Measurements from ENCODE around the gene EI24. TPM values are rescaled to one million over a fixed set of nuclear protein-coding genes. Genes with fewer than 3 reads are reported as not detected.

Gene EI24
- total RNA-seq, 1 donor from 2014 or later: 77.3 TPM

DNA sequence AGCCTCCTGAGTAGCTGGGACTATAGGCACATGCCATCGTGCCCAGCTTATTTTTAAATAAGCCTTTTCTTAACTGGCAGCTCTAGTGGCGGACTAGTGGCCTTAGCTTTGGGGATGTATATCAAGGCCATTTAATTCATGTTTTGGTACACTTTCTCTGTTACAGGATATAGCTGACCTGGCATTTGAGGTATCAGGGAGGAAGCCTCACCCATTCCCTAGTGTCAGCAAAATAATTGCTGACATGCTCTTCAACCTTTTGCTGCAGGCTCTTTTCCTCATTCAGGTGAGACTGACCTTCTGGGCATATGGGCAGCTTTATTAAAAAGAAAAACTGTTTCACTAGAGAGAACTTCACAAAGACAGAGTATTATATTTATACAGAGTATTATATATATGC, 9.5 kb downstream of the EI24 start:
- DNase-seq (ENCODE audit: low spot score): no peak

DNA sequence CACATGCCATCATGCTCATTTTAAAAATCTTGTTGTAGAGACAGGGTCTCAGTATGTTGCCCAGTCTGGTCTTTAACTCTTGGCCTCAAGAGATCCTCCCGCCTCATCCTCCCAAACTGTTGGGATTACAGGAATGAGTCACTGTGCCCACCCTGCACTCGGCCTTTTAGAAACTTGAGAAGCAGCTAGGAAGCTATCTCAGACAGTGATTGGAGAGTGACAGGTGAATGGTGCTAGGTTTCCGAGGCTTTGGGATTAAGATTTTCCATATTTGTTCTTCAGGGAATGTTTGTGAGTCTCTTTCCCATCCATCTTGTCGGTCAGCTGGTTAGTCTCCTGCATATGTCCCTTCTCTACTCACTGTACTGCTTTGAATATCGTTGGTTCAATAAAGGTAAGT, 10.5 kb downstream of the EI24 start:
- DNase-seq (ENCODE audit: low spot score): no peak

DNA sequence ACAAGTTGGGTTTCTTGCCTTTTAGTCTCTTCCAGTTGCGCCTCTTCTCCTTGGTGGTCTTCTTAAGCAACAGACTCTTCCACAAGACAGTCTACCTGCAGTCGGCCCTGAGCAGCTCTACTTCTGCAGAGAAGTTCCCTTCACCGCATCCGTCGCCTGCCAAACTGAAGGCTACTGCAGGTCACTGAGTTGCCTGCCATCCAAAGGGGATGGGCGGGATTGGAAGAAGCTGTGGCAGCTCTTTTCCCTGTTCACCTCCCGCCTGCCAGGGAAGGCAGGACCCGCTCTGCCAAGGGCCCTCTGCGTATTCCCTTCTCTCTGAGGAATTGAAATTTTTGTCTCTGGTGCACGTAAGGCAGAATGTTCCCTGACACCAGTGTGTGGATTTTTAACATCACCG, 14.2 kb downstream of the EI24 start:
- DNase-seq (ENCODE audit: low spot score): no peak

DNA sequence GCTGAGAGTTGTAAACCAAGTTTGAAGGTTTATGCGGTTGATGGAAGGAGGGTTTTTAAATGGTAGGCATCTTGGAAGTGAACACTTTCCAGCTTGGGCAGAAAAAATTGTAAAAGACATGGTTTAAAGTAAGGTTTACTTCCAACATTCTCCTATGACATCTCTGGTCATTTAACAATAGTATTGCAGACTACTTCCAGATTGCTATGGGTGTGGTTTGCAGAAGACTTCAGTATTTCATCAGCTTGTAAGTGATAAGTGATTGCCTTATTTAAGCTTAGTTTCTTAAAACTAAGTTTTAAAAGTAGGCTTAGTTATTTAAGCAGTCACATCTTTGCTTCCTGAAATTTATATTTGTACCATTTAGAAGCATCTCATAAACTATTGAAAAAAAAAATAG, 16.2 kb downstream of the EI24 start:
- DNase-seq (ENCODE audit: low spot score): no peak

DNA sequence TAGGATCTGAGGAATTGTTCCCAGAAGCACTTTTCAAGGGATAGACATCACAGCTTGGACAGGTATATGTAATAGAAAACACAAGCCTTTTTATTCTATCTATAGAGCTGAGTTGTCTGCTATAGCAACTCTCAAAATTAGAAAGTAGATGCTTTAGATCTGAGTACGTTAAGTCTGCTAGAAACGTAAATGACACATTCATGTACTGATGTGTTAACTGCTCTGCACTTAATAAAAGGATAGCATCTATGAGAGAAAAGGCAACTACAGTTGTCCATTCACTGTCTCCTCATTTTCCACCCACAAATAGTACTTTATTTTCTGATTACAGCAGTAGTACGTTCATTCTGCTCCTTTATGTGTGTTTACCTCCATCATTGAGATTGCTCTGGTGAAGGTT, 17.3 kb downstream of the EI24 start:
- DNase-seq (ENCODE audit: low spot score): no peak

DNA sequence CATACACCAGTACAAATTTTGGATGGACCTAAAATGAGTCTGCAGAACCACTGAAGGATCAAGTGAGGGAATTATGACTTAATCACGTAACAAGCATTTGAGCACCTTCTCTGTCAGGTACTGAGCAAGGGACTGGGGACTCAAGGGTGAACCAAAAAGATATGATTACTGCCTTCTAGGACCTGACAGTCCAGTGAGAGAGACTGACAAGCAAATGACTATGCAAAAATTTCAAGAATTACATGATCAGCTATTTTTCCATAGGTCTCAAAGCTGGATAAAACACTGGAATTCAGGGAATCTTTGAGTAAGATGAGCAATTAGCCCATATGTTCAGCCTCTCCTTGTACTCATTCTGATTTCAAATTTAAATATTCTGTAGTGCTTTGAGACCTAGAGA, 18.2 kb downstream of the EI24 start:
- no peak for DNase-seq (ENCODE audit: low spot score)

DNA sequence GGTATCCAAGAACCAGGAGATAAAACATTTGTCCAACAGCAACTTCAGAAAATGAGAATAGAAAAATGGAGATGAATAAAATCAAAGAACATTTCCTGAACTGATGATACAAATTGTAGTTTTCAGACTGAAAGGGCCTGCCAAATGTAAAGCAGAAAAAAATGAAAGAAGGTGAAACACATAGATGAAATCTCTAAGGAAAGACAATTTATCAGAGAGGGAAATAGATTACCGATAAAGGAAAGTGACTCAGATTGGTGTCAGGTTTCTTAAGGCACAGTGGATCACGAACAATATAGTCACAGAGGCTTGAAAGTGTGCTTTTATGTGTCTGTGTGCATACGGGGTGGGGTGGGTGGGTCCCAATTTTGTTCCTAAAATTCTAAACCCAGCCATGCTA, 19.2 kb downstream of the EI24 start:
- no peak for DNase-seq (ENCODE audit: low spot score)

DNA sequence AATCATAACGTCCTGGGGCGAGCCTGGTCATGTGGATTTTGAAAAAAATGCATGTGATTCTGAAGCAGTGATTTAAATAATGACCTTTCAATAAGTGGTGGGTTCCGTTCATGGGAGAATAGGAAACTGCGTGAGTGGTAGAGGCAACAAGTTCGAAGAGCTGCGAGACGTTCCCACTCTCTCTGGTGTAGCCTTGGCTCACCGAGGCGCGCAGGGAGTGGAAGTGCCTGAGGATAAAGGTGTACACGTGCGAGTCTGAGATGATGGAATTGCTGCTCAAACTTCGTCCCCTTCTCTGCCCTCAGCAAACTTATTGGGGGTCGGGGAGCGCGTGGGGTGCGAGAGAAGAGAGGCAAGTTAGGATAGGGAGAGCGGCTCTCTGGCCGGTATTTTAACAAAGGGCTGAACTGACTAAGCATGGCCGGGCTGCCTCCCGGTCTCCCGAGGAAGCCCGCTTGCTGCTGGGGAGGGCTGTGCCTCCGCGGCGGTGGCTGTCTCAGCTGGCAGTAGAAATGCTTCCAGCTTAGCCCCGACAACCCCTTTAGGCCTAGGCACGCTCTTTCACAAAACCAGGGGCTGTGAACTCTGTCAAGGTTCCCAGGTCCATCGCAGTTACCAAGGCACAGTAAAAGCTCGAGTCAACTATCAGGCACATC, 22.5 kb downstream of the EI24 start:
- DNase-seq (ENCODE audit: low spot score): no peak

DNA sequence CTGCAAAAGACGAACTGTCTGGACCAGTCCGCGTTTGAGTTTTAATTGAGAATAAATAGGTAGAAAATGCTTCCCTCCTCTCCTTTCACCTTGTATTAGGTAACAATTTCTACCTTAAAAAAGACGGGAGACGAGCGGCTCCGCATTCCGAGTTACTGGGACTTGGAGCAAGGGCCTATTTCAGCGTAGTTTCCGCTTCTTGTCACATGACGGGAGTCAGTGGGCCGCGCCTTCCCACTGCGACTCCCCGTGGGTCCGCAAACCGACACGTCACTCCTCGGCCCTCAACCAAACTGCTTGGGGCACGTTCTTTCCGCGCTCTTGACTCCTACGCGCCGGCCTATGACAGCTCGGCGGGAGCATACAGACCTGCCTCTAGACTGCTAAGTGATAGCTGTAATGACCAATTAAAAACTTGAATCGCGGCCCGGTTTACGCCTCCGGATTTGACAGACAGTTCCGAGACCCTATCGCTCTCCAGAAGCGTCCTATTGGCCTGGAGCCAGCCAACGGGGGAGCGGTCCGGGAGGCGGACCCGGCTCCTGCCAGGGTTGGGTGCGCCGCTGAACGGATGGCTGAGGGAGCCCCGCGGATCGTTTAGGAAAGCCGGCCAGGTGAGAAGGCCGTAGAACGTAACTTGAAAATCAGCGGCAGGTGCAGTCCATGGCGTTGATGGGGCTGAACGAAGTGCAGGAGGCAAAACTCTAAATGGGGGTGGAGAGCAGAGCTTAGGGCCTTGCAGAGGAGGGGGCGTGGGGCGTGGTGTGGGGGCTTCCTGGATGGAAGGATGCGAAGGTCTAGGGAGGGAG, 23.2 kb downstream of the EI24 start, which contains the start of gene STT3A:
TSS of gene STT3A (plus strand) at position 548 of the 809 bp plus-strand sequence. CDS start 3,064 bp downstream, outside the sequence.
- peak; percentile 99 for DNase-seq (ENCODE audit: low spot score)

DNA sequence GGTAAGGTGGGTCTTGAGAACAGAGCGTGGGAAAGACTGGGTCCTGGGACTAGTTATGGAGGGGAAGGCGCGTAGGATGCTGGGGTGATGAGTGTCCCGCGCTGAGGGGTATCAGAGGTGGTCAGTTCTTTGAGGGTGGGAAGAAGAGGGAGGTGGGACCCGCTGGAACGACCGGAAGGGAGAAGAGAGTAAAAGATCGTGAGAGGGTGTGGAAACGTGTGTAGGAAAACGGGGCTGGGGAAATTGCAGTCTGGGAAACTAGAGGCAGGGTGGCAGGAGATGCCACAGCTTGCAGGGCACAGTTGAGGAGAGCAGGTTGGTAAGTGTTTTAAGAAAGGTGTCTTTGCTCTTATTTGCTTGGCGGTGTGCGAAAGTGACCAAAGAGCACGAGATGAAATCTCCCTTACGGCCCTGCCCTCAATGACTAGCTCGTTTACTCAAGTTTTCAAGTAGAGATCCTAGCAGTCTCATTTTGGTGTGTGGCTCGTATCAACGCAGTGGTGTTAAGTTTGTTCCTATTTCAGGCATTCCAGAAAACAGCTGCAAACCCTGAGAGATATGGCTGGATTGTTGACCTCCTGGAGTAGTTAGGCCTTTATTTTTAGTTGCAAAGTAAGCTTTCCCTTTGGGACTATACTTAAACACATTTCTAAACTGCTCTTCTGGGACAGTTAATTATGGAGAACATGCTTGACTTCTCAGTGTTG, 24.0 kb downstream of the EI24 start:
- DNase-seq (ENCODE audit: low spot score): no peak

DNA sequence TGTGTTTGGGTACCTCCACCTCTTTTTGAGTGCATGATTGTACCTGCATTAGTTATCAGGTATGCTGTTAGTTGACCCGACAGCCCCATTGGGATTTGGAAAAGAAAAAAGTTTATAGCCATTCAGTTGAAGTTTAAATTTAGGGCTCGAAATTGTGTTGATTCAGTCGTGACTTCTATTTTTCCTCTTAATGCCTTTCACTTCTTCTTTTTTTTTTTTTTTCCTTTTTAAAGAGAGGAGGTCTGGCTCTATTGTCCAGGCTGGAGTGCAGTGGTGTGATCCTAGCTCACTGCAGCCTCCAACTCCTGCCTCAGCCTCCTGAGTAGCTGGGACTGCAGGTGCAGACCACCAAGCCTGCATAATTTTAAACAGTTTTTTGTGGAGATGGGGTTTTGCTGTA, 25.7 kb downstream of the EI24 start:
- DNase-seq (ENCODE audit: low spot score): no peak

DNA sequence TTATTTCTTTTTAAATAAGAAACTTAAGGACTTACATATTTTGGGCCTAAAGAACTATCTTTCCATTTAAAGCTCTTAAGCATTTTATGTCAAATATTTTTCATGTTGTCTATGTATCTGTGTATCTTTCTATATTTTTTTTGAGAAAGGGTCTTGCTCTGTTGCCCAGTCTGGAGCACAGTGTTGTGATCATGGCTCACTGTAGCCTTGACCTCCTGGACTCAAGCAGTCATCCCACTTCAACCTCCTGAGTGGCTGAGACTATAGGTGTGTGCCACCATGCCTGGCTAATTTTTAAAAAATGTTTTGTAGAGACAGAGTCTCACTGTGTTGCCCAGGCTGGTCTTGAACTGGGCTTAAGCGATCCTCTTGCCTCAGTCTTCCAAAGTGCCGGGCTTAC, 31.4 kb downstream of the EI24 start:
- DNase-seq (ENCODE audit: low spot score): no peak

DNA sequence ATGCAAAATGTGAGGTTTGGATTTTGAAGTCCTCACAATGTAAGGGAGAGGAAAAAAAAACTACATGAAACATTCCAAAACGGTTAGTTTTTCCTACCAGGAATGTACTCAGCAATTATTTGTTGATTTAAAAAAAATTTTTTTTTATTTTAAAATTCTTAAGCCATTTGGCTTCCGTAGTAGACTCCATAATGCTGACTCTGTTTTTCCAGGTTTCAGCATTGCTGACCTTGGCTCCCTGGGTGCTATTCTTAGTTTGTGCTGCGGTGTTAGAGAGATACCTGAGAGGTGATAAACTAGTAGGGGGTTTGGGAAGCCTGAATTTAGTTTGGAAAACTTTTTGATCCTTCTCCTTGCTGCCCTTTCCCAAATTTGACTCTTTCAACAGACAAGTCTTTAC, 33.9 kb downstream of the EI24 start:
- DNase-seq (ENCODE audit: low spot score): no peak

DNA sequence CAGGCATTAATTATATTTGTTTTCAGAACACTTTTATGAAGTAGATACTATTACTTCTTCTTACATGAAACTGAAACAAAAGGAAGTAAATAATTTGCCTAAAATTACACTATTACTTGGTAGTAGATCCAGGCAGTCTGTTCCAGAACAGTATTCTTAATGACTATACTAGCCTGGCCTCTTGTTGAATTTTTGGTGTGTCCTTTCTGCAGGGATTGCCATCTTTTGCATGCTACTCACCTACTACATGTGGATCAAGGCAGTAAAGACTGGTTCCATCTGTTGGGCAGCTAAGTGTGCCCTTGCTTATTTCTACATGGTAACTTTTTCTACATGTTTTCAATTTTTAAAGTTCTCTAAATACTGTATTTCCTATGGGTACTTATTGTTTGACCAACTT, 36.1 kb downstream of the EI24 start:
- DNase-seq (ENCODE audit: low spot score): no peak

DNA sequence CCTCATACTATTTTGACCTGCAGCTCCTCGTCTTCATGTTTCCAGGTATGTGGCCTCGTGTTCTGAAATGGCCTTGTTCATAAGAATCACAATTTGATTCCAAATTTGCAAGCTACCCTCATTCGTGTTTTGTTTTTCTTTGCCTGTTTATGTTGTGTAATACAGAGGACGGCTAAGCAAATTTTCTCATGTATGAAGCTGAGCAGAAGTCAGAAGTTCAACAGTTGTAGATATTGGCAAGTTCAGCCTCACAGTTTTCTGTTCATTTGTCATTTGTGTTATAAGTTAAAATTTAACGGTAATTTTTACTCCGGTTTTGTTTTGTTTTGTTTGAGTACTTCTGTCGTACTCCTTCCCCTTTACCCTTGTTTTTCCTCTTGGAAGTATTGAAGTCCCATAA, 40.3 kb downstream of the EI24 start:
- DNase-seq (ENCODE audit: low spot score): no peak

DNA sequence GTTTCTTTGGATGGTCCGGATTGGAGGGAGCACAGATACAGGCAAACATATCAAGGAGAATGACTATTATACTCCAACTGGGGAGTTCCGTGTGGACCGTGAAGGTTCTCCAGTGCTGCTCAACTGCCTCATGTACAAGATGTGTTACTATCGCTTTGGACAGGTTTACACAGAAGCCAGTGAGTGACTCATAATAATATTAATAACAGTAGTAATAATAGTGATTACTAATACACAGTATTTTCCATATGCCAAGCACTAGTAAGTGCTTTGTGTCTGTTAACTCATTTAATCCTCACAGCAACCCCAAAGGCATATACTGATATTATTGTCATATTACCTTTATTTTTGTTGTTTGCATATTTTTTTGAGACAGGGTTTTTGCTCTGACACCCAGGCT, 49.1 kb downstream of the EI24 start:
- DNase-seq (ENCODE audit: low spot score): no peak

DNA sequence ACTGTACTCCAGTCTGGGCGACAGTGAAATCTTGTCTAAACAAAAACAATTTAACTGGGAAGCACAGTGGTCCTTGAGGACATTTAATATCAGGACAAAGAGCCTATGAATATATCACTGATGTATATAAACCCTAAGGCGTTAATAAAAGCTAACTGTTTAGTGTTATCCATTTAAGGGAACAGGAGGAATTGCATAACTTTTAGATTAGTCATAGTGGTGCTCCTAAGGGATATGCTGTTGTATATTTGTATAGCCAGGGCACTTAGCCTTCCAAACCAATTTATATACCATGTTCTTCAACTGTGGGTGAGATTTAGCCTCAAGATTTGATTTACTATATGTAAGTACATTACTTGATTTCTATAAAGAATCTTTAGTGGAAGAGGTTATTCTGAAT, 52.7 kb downstream of the EI24 start:
- no peak for DNase-seq (ENCODE audit: low spot score)

DNA sequence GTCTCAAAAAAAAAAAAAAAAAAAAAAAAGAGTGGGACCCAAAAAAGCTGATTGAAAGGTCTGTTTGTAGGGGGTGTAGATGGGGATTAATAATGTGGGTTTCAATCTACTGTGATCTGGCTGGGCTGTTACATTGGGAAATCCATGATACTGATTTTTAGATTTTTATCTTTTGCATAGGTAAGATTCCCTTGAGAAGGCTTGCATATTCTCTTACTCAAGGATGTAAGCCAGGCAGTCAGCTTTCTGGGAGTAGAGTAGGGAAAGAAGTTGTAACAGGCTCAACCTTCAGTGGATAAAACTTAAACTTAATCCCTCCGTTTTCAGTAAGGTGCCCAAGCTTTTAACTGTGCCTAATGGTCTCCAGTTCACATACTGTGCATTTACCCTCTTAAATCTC, 53.8 kb downstream of the EI24 start:
- no peak for DNase-seq (ENCODE audit: low spot score)

DNA sequence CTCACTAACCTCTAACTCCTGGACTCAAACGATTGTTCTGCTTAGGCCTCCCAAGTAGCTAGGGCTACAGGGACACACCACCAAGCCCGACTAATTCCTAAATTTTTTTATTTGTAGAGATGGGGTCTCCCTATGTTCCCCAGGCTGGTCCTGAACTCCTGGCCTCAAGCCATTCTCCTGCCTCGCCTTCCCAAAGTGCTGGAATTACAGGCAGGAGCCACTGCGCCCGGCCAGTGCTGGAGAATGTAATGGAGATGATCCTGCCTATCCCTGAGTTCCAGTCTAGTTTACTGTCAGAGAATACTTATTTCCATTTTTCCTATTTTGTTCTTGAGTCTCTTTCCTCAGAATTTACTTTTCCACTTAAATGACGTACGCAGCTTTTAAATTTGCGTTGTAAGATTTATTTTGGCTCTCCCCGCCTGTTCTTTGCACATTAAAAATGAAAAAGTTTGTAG, 55.5 kb downstream of the EI24 start, which contains the start of gene CHEK1:
TSS of gene CHEK1 (plus strand) at position 408 of the 458 bp plus-strand sequence. CDS start 1,606 bp downstream, outside the sequence.
- no peak for DNase-seq (ENCODE audit: low spot score)

DNA sequence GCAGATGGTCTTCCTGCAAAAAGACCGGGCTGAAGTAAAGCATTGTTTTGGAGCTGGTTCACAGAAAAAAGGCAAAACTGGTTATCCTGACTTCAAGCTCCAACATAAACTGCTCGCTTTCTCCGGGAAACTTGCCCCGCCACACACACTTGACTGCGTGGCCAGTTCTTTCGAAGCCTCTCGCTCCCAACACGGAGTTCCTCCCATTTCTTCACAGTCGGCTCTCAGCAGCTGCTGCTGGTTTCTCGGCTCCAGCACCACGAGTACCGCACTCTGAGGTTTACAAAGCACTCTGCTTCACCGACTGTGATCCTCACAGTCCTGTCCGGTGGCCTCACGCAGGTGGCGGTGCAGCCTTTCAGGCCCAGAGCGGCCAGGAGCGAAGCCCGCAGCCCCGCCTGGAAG, 56.0 kb downstream of the EI24 start:
- no peak for DNase-seq (ENCODE audit: low spot score)

DNA sequence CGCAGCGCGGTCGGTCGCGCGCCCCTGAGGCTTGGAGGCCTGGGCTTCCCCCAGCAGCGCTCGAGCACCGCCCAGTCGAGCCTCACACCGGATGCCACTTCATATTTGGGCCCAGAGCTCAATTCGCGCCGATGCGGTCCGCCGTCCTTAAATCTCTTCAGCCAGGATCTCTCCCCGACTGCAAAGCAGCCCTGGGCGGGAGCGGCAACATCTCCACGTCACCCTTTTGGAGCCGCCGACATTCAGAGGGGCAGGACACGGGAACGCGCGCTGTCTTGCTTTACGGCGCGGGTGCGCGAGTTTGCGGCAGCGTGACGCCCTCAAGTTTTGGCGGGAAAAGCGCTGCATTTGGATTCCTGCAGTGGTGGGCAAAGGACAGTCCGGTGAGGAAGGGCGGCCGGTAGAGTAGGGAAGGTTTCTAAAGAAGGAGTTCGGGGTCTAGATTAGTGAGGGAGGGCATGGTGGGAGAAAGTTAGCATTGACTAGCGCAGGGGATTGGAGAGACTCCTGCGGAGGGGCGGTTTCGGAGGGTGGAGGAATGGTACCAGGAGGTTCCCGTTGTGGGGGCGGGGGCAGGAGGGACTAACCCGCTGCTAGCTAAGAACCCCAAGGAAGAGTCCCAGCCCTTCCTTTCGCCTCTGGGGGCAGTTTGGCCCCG, 56.5 kb downstream of the EI24 start:
- peak; percentile 88 for DNase-seq (ENCODE audit: low spot score)

Measured in mucosa of gallbladder (tissue), 1 donor.